IMR-90 (cell line): ENCODE data around the gene PDLIM1.

Experiments
- CEBPB ChIP-seq: IDR thresholded peaks from 2 replicates; pipeline ENCODE4 v1.6.1; 2012; ENCODE audit warnings: low read depth, low read length, improper control_type of control experiment
- CHD1 ChIP-seq: IDR thresholded peaks from 2 replicates; pipeline ENCODE4 v1.6.1; 2012; ENCODE audit warnings: low read depth, low read length, improper control_type of control experiment
- FOS ChIP-seq: fragments of 150-350 bp; IDR thresholded peaks from 2 replicates; pipeline ENCODE4 v1.6.1; 2016; ENCODE audit warnings: low read depth, low read length
- MAFK ChIP-seq: IDR thresholded peaks from 2 replicates; pipeline ENCODE4 v1.6.1; 2012; ENCODE audit warnings: low read depth, low read length, improper control_type of control experiment
- MAZ ChIP-seq: IDR thresholded peaks from 2 replicates; pipeline ENCODE4 v1.6.1; 2012; ENCODE audit warnings: low read depth, mild to moderate bottlenecking, low read length, improper control_type of control experiment, moderate library complexity, borderline replicate concordance
- NFE2L2 ChIP-seq: fragments of 150-350 bp; IDR thresholded peaks from 2 replicates; pipeline ENCODE4 v1.6.1; 2016; ENCODE audit warnings: low read depth, mild to moderate bottlenecking, low read length
- POLR2A ChIP-seq: IDR thresholded peaks from 2 replicates; pipeline ENCODE4 v1.6.1; 2012; ENCODE audit warnings: mild to moderate bottlenecking, low read depth, low read length
- RAD21 ChIP-seq: IDR thresholded peaks from 2 replicates; pipeline ENCODE4 v1.6.1; 2012; ENCODE audit warnings: low read length, improper control_type of control experiment
- RCOR1 ChIP-seq: IDR thresholded peaks from 2 replicates; pipeline ENCODE4 v1.6.1; 2012; ENCODE audit warnings: mild to moderate bottlenecking, low read length, improper control_type of control experiment; ENCODE audit not compliant: insufficient replicate concordance
- RFX5 ChIP-seq: IDR thresholded peaks from 2 replicates; pipeline ENCODE4 v1.8.0; 2012; ENCODE audit warnings: low read depth, mild to moderate bottlenecking, low read length, moderate library complexity
- SMC3 ChIP-seq: fragments of 150-350 bp; IDR thresholded peaks from 2 replicates; pipeline ENCODE4 v1.6.1; 2016; ENCODE audit warnings: low read depth, mild to moderate bottlenecking, antibody characterized with exemption, low read length, moderate library complexity
- TF ChIP-seq, protein P1 (sequence below): conservative IDR thresholded peaks from 2 replicates; pipeline ENCODE4 v1.5.1; 2012; ENCODE audit warnings: mild to moderate bottlenecking, low read depth, low read length, improper control_type of control experiment
- TF ChIP-seq, protein P2 (sequence below): fragments of 150-350 bp; IDR thresholded peaks from 2 replicates; pipeline ENCODE4 v1.6.1; 2017; ENCODE audit warnings: mild to moderate bottlenecking, antibody characterized with exemption, low read length, low read depth

DNA sequence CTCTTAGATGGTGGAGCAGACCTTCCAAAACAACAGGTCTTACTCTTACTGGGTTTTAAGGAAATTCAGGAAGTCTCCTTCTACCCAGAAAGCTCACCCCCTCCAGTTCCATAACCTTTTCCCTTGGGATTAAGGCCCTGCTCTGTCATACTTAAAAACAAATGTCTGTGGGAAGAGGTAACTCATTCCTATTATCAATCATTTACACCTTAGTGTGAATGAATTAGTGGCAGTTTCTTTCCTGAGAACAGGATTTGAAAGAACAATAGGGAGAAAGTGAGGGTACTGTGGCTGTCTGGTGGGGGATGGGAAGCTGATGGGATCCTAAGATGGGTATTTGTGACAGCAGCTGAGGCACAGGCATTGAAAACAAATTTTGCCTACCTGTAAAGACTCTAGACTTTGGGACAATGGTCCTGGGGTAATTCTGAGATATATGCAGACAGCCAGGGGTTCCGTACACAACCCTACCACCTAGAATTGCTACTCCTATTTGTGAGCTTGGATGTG is 22.2 kb upstream of the PDLIM1 start:
- TF ChIP-seq, protein P1, sequence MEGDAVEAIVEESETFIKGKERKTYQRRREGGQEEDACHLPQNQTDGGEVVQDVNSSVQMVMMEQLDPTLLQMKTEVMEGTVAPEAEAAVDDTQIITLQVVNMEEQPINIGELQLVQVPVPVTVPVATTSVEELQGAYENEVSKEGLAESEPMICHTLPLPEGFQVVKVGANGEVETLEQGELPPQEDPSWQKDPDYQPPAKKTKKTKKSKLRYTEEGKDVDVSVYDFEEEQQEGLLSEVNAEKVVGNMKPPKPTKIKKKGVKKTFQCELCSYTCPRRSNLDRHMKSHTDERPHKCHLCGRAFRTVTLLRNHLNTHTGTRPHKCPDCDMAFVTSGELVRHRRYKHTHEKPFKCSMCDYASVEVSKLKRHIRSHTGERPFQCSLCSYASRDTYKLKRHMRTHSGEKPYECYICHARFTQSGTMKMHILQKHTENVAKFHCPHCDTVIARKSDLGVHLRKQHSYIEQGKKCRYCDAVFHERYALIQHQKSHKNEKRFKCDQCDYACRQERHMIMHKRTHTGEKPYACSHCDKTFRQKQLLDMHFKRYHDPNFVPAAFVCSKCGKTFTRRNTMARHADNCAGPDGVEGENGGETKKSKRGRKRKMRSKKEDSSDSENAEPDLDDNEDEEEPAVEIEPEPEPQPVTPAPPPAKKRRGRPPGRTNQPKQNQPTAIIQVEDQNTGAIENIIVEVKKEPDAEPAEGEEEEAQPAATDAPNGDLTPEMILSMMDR: no peak
- no peak for TF ChIP-seq POLR2A
- TF ChIP-seq, protein P2, sequence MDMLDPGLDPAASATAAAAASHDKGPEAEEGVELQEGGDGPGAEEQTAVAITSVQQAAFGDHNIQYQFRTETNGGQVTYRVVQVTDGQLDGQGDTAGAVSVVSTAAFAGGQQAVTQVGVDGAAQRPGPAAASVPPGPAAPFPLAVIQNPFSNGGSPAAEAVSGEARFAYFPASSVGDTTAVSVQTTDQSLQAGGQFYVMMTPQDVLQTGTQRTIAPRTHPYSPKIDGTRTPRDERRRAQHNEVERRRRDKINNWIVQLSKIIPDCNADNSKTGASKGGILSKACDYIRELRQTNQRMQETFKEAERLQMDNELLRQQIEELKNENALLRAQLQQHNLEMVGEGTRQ: no peak
- no peak for TF ChIP-seq RAD21
- TF ChIP-seq RCOR1: no peak
- no peak for TF ChIP-seq CHD1
- no peak for TF ChIP-seq SMC3
- TF ChIP-seq CEBPB: no peak
- no peak for TF ChIP-seq FOS
- TF ChIP-seq NFE2L2: no peak
- no peak for TF ChIP-seq RFX5
- no peak for TF ChIP-seq MAFK
- no peak for TF ChIP-seq MAZ
